Keratinocyte (primary cell): ENCODE measurements around the gene FAM170B. TPM values are rescaled to one million over a fixed set of nuclear protein-coding genes. Genes with fewer than 3 reads are reported as not detected.

Experiments
- DNase-seq: peaks from one replicate; pipeline ENCODE4 v3.0.0-alpha.2; 2011; ENCODE audit warnings: low read depth, missing footprints, low spot score
- FAIRE-seq: peaks from 2 replicates; lab custom pipeline; 2011; peaks lifted over from hg19 to GRCh38; lab: Jason Lieb, UNC
- H2AFZ ChIP-seq: 2 replicates; pipeline ENCODE4 v1.6.0; 2012; ENCODE audit warnings: low read length, control low read depth, inconsistent platforms; ENCODE audit not compliant: control insufficient read depth
- H3K27ac ChIP-seq: 2 replicates; pipeline ENCODE4 v1.5.1; 2011; ENCODE audit warnings: low read length; ENCODE audit not compliant: control insufficient read depth, insufficient read depth
- H3K27me3 ChIP-seq: 3 replicates; pipeline ENCODE4 v1.6.0; 2011; ENCODE audit warnings: low read length; ENCODE audit not compliant: control insufficient read depth, insufficient read depth; ENCODE audit errors: extremely low read depth
- H3K36me3 ChIP-seq, 2 experiments: 2 replicates in 1 of 2; 3 replicates in 1 of 2; pipeline ENCODE4 v1.5.1; 2011; ENCODE audit warnings: low read length in 2 of 2, mild to moderate bottlenecking in 1 of 2; ENCODE audit not compliant: control insufficient read depth in 2 of 2, insufficient read depth in 2 of 2; ENCODE audit errors: extremely low read depth in 1 of 2
- H3K4me1 ChIP-seq: 3 replicates; pipeline ENCODE4 v1.5.1; 2011; ENCODE audit warnings: low read length; ENCODE audit not compliant: control insufficient read depth, insufficient read depth; ENCODE audit errors: extremely low read depth
- H3K4me2 ChIP-seq: 3 replicates; pipeline ENCODE4 v1.6.0; 2011; ENCODE audit warnings: low read depth, low read length; ENCODE audit not compliant: control insufficient read depth, insufficient read depth; ENCODE audit errors: extremely low read depth
- H3K4me3 ChIP-seq, 3 experiments: fragments of 200-600 bp in 1 of 3; sonication (generic) in 1 of 3; 2 replicates in 2 of 3; 3 replicates in 1 of 3; pipeline ENCODE4 v1.5.1; 2011 to 2016; ENCODE audit warnings: low read length in 3 of 3, mild to moderate bottlenecking in 3 of 3, control low read depth in 2 of 3, inconsistent platforms in 1 of 3, low read depth in 1 of 3, mixed read lengths in 1 of 3, mixed run types in 1 of 3, moderate library complexity in 1 of 3; ENCODE audit not compliant: control insufficient read depth in 2 of 3, insufficient read depth in 2 of 3; ENCODE audit errors: extremely low read depth in 1 of 3
- H3K79me2 ChIP-seq: 2 replicates; pipeline ENCODE4 v1.6.0; 2012; ENCODE audit warnings: low read length; ENCODE audit not compliant: control insufficient read depth, insufficient read depth
- H3K9ac ChIP-seq: 3 replicates; pipeline ENCODE4 v1.6.0; 2011; ENCODE audit warnings: low read length; ENCODE audit not compliant: control insufficient read depth, insufficient read depth; ENCODE audit errors: extremely low read depth
- H3K9me1 ChIP-seq: 3 replicates; pipeline ENCODE4 v1.6.0; 2011; ENCODE audit warnings: low read length; ENCODE audit not compliant: control insufficient read depth, insufficient read depth; ENCODE audit errors: extremely low read depth
- H3K9me3 ChIP-seq: 2 replicates; pipeline ENCODE4 v1.5.1; 2012; ENCODE audit warnings: low read depth, low read length; ENCODE audit not compliant: control insufficient read depth
- H4K20me1 ChIP-seq: 3 replicates; pipeline ENCODE4 v1.6.0; 2011; ENCODE audit warnings: low read length; ENCODE audit not compliant: control insufficient read depth, insufficient read depth; ENCODE audit errors: extremely low read depth
- EZH2 ChIP-seq: IDR thresholded peaks from one replicate; pipeline ENCODE4 v1.6.1; 2012; ENCODE audit warnings: inconsistent platforms, mild to moderate bottlenecking, low read length, moderate library complexity
- dilution Hi-C: fragments of 300-500 bp; cut with MboI; formaldehyde crosslinking; loops from one replicate; pipeline ENCODE4 v1.7.0; 2020; ENCODE audit warnings: low sequenced_read_pairs; ENCODE audit not compliant: extremely low pct_ligation_motif_present
- polyA plus RNA-seq, 5 experiments: library from polyadenylated mRNA; depleted of rRNA in 3 of 5; stranded (reverse) in 3 of 5; stranded (forward) in 1 of 5; unstranded in 1 of 5; fragments of >200 nt; gene quantifications; 1 replicate in 1 of 5; 2 replicates in 3 of 5; 3 replicates in 1 of 5; pipeline versions ENCODE4 v1.2.1 to v1.2.3, GENCODE V29; 2011 to 2012; ENCODE audit warnings: missing spikeins in 2 of 5, low read depth in 1 of 5, low replicate concordance in 1 of 5
- TF ChIP-seq, protein P1 (sequence below), 3 experiments: IDR thresholded peaks in 1 of 3; conservative IDR thresholded peaks in 1 of 3; optimal IDR thresholded peaks in 1 of 3; 2 replicates in 2 of 3; 3 replicates in 1 of 3; pipeline versions ENCODE3 to v1.5.1; 2011; ENCODE audit warnings: low read length in 3 of 3, mild to moderate bottlenecking in 3 of 3, moderate library complexity in 2 of 3, control low read depth in 1 of 3, inconsistent platforms in 1 of 3; ENCODE audit not compliant: insufficient read depth in 2 of 3; ENCODE audit errors: extremely low read depth in 1 of 3

FAM170B gene
- polyA plus RNA-seq, 1 donor (not counting 4 experiments of a cell fraction or from before 2014, with no cell fraction given), result not detected

DNA sequence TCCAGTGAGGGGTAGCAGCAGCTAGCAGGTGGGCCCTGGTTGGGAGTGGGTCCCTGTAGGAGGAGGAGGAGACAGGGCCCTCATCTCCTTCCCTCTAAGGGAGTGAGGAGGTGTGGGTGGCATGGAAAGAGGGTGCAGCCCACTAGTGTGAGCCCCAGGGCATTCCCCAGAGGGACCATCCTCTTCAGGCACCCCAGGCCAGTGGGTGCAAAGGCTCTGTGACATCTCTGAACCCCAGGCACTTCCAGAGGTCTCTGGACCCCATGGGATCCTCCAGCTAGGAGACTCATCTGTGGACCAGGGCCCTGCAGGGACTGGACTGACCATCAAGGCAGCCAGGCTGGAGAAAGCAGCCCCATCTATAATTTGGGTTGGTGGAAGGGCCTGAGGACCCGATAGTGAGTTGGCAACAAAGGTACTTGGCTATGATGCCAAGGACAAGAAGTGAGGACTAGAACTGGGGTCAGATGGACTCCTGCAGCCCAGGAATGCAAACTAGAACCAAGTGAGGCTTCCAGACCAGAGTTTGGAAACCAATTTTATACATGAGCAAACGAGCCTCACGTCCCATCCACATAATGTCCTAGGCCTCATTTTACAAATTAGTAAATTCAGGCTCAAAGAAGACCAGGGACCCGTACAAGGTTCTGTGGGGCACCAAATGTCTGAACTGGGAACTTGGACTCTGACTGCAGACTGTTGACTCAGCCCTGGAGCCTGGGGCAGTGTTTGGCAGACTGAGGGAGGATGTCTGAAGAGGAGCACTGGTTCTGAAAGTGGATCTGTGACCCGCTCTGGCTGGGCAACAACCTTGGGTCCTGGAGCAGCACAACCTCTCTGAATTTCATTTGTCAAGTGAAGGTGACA, 17.1 kb downstream of the FAM170B start:
- H3K4me2 ChIP-seq, result no peak overlapping the region
- H4K20me1 ChIP-seq, result no peaks in the 10 kb centered on the region
- no peak overlapping the region for H3K9ac ChIP-seq
- no peaks in the 10 kb centered on the region for H3K79me2 ChIP-seq
- dilution Hi-C loops, result no loop called here
- FAIRE-seq (no peak), DNase-seq (no peak)
- H3K4me3 ChIP-seq, result no peak overlapping the region
- H3K27me3 ChIP-seq, result peaks cover 39% of the 10 kb centered on the region
- H3K4me1 ChIP-seq, result no peaks in the 10 kb centered on the region
- no peaks in the 10 kb centered on the region for H3K9me1 ChIP-seq
- TF ChIP-seq, protein P1, sequence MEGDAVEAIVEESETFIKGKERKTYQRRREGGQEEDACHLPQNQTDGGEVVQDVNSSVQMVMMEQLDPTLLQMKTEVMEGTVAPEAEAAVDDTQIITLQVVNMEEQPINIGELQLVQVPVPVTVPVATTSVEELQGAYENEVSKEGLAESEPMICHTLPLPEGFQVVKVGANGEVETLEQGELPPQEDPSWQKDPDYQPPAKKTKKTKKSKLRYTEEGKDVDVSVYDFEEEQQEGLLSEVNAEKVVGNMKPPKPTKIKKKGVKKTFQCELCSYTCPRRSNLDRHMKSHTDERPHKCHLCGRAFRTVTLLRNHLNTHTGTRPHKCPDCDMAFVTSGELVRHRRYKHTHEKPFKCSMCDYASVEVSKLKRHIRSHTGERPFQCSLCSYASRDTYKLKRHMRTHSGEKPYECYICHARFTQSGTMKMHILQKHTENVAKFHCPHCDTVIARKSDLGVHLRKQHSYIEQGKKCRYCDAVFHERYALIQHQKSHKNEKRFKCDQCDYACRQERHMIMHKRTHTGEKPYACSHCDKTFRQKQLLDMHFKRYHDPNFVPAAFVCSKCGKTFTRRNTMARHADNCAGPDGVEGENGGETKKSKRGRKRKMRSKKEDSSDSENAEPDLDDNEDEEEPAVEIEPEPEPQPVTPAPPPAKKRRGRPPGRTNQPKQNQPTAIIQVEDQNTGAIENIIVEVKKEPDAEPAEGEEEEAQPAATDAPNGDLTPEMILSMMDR (optimal IDR thresholded peaks at IDR 0.05 in 1 of 3, IDR thresholded peaks at IDR 0.05 in 1 of 3, conservative IDR thresholded peaks at IDR 0.05 in 1 of 3; ENCODE audit: extremely low read depth in 1 of 3, insufficient read depth in 2 of 3, low read length in 3 of 3), result no peak
- TF ChIP-seq EZH2, result no peak
- no peaks in the 10 kb centered on the region for H3K36me3 ChIP-seq
- H2AFZ ChIP-seq, result no peak overlapping the region
- H3K27ac ChIP-seq, result no peak overlapping the region
- H3K9me3 ChIP-seq, result no peaks in the 10 kb centered on the region

DNA sequence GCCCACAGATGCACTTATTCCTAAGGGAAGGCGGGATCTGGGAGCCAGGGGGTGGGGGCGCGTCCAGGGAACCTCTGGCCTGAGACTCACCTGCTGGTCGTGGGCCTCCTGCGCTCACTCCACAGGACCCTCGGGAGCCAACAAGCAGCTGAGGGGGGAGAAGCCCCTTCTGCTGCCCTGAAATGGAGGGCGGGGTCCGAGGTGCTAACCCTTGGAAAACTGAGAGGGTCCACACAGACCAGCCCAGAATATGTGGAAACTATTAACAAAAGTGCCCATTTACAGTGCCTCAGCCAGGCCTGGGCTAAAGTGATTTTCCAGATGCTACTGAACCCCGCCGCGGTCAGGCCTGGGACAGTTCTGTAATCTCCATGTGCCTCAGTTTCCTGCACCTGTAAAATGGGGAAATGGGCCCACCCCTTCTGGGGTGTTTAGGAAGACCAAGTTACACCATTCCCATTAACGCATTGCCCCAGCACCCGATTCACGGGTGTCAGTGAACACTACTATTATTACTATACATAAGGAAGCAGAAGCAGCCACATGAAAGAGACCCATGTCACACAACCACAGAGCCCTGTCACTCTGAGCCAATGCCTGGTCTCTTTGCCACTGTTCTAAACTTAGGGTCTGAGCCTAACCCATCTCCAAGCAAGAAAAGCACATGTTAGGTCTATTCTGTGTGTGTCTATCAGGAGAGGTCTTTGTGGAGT, 17.9 kb downstream of the FAM170B start:
- Histone ChIP-seq H4K20me1 (no peaks in the 10 kb centered on the region), H3K4me1 (no peaks in the 10 kb centered on the region), H3K9ac (no peak overlapping the region), H3K9me3 (no peaks in the 10 kb centered on the region), H3K4me3 (no peak overlapping the region), H3K79me2 (no peaks in the 10 kb centered on the region), H3K27me3 (peaks cover 39% of the 10 kb centered on the region), H3K27ac (no peak overlapping the region), H3K9me1 (no peaks in the 10 kb centered on the region), H3K36me3 (no peaks in the 10 kb centered on the region), H3K4me2 (no peak overlapping the region), H2AFZ (no peak overlapping the region)
- TF ChIP-seq, protein P1 (optimal IDR thresholded peaks at IDR 0.05 in 1 of 3, IDR thresholded peaks at IDR 0.05 in 1 of 3, conservative IDR thresholded peaks at IDR 0.05 in 1 of 3; ENCODE audit: extremely low read depth in 1 of 3, insufficient read depth in 2 of 3, low read length in 3 of 3), result no peak
- no peak for TF ChIP-seq EZH2
- dilution Hi-C loops, result no loop called here
- FAIRE-seq, result no peak
- DNase-seq, result no peak
